HepG2 (cell line): ENCODE data around the gene ZCCHC8. TPM values are rescaled to one million over a fixed set of nuclear protein-coding genes. Genes with fewer than 3 reads are reported as not detected.
A peak's percentile ranks its signal among the peaks of the same experiment; 100 is the strongest.

Experiments used
- AGO1 ChIP-seq: fragments of 200-400 bp; formaldehyde crosslinking; IDR thresholded peaks from 2 replicates; pipeline ENCODE4 v1.6.1; 2017; ENCODE audit warnings: mild to moderate bottlenecking, low read depth, low read length, moderate library complexity; ENCODE audit not compliant: poor library complexity, severe bottlenecking
- DBP ChIP-seq: sonication (generic); formaldehyde crosslinking; IDR thresholded peaks from 2 replicates; pipeline ENCODE4 v1.4.0; 2020; ENCODE audit warnings: missing genetic modification reagents; ENCODE audit errors: not compliant biosample characterization
- ELF1 ChIP-seq: sonication (generic); formaldehyde crosslinking; IDR thresholded peaks from 2 replicates; pipeline ENCODE4 v1.4.0; 2020; ENCODE audit warnings: missing genetic modification reagents
- FOXO1 ChIP-seq: sonication (generic); formaldehyde crosslinking; IDR thresholded peaks from 2 replicates; pipeline ENCODE4 v1.4.0; 2020; ENCODE audit warnings: missing genetic modification reagents
- HDAC6 ChIP-seq: fragments of 200-600 bp; sonication (generic); IDR thresholded peaks from 2 replicates; pipeline ENCODE4 v1.7.0; 2017; ENCODE audit warnings: mild to moderate bottlenecking, antibody characterized with exemption, low read length, low read depth
- IKZF4 ChIP-seq: sonication (generic); formaldehyde crosslinking; IDR thresholded peaks from 2 replicates; pipeline ENCODE4 v1.5.1; 2020; ENCODE audit warnings: borderline replicate concordance, mild to moderate bottlenecking, low read depth, missing genetic modification reagents; ENCODE audit errors: not compliant biosample characterization
- NFYC ChIP-seq: IDR thresholded peaks from 2 replicates; pipeline ENCODE4 v1.6.1; 2016; ENCODE audit warnings: missing genetic modification reagents, missing compliant biosample characterization
- RAD51 ChIP-seq: fragments of 450-650 bp; IDR thresholded peaks from 2 replicates; pipeline ENCODE4 v1.6.1; 2016; ENCODE audit warnings: borderline replicate concordance
- RFX5 ChIP-seq: IDR thresholded peaks from 2 replicates; pipeline ENCODE4 v1.6.1; 2011; ENCODE audit warnings: low read depth, low read length, improper control_type of control experiment
- SIN3B ChIP-seq: fragments of 150-350 bp; IDR thresholded peaks from 2 replicates; pipeline ENCODE4 v1.6.1; 2014; ENCODE audit warnings: low read length
- SMARCE1 ChIP-seq: fragments of 450-650 bp; IDR thresholded peaks from 2 replicates; pipeline ENCODE4 v1.6.1; 2017; ENCODE audit warnings: borderline replicate concordance
- SOX13 ChIP-seq, 3 experiments: fragments of 450-650 bp in 1 of 3; sonication (generic) in 1 of 3; formaldehyde crosslinking in 1 of 3; IDR thresholded peaks in 2 of 3; conservative IDR thresholded peaks in 1 of 3; 2 replicates each; pipeline versions ENCODE4 v1.5.0 to v1.6.1; 2016 to 2020; ENCODE audit warnings: antibody characterized with exemption in 1 of 3, mild to moderate bottlenecking in 1 of 3, missing compliant biosample characterization in 1 of 3, missing genetic modification reagents in 1 of 3, moderate library complexity in 1 of 3
- SRSF1 ChIP-seq: fragments of 200-400 bp; formaldehyde crosslinking; optimal IDR thresholded peaks from 2 replicates; pipeline ENCODE3; 2017; ENCODE audit warnings: mild to moderate bottlenecking, low read depth, low read length, moderate library complexity
- U2AF2 ChIP-seq: fragments of 200-400 bp; formaldehyde crosslinking; IDR thresholded peaks from 2 replicates; pipeline ENCODE4 v1.6.1; 2017; ENCODE audit warnings: low read depth, mild to moderate bottlenecking, low read length
- ZBTB33 ChIP-seq: sonication (generic); formaldehyde crosslinking; IDR thresholded peaks from 2 replicates; pipeline ENCODE4 v1.4.0; 2020; ENCODE audit warnings: missing genetic modification reagents
- ZNF18 ChIP-seq: sonication (generic); formaldehyde crosslinking; IDR thresholded peaks from 2 replicates; pipeline ENCODE4 v1.8.0; 2022; ENCODE audit warnings: mild to moderate bottlenecking, missing genetic modification reagents; ENCODE audit not compliant: insufficient replicate concordance
- ZNF205 ChIP-seq: IDR thresholded peaks from 2 replicates; pipeline ENCODE4 v1.6.1; 2018; ENCODE audit warnings: missing biosample characterization, missing genetic modification reagents
- ZNF260 ChIP-seq: sonication (generic); formaldehyde crosslinking; IDR thresholded peaks from 2 replicates; pipeline ENCODE4 v1.4.0; 2020; ENCODE audit warnings: missing genetic modification reagents, low read depth, mild to moderate bottlenecking, borderline replicate concordance
- ZNF280B ChIP-seq: sonication (generic); formaldehyde crosslinking; IDR thresholded peaks from 2 replicates; pipeline ENCODE4 v1.5.0; 2020; ENCODE audit warnings: missing genetic modification reagents, mild to moderate bottlenecking, borderline replicate concordance
- ZNF326 ChIP-seq: sonication (generic); formaldehyde crosslinking; IDR thresholded peaks from 2 replicates; pipeline ENCODE4 v1.4.0; 2020; ENCODE audit warnings: missing genetic modification reagents, borderline replicate concordance
- ZNF501 ChIP-seq: sonication (generic); formaldehyde crosslinking; IDR thresholded peaks from 2 replicates; pipeline ENCODE4 v1.5.1; 2020; ENCODE audit warnings: mild to moderate bottlenecking, moderate library complexity, missing genetic modification reagents
- ZNF558 ChIP-seq: sonication (generic); formaldehyde crosslinking; IDR thresholded peaks from 2 replicates; pipeline ENCODE4 v1.9.0; 2022; ENCODE audit warnings: mild to moderate bottlenecking, missing genetic modification reagents, borderline replicate concordance
- ZNF674 ChIP-seq: sonication (generic); formaldehyde crosslinking; IDR thresholded peaks from 2 replicates; pipeline ENCODE4 v1.5.0; 2020; ENCODE audit warnings: low read depth, mild to moderate bottlenecking, missing genetic modification reagents
- ZNF775 ChIP-seq: sonication (generic); formaldehyde crosslinking; IDR thresholded peaks from 2 replicates; pipeline ENCODE4 v1.4.0; 2020; ENCODE audit warnings: missing genetic modification reagents, mild to moderate bottlenecking, moderate library complexity, borderline replicate concordance
- ZNF850 ChIP-seq: sonication (generic); formaldehyde crosslinking; conservative IDR thresholded peaks from 2 replicates; pipeline ENCODE4 v1.9.0; 2021; ENCODE audit warnings: mild to moderate bottlenecking, missing genetic modification reagents
- polyA plus RNA-seq, 8 experiments: library from polyadenylated mRNA; depleted of rRNA in 3 of 8; stranded (reverse) in 7 of 8; unstranded in 1 of 8; fragments of >200 nt; fragmentation: Illumina TruSeq in 4 of 8; extraction: Trizol in 4 of 8; gene quantifications; 2 replicates each; pipeline versions ENCODE4 v1.2.1 to v1.2.3, GENCODE V29; 2011 to 2016; ENCODE audit warnings: low read depth in 4 of 8, missing spikeins in 1 of 8, mixed read lengths in 1 of 8; ENCODE audit not compliant: insufficient read depth in 1 of 8
- total RNA-seq, 5 experiments: library from RNA; depleted of rRNA; stranded (reverse); fragments of >200 nt; fragmentation: Illumina TruSeq; extraction: Trizol; gene quantifications; 2 replicates each; pipeline ENCODE4 v1.2.3, GENCODE V29; 2016; ENCODE audit warnings: low read depth in 1 of 5

The ZCCHC8 gene
- total and polyA plus RNA-seq, 2 of the 13 experiments (the other 11 are each of a cell fraction or from before 2014, with no cell fraction given) = 18.6 to 20.9 TPM

GRCh38 chr12:122489038-122489437 lies 11.7 kb downstream of the ZCCHC8 start (continued):
- TF ChIP-seq ZNF280B (CRISPR knock-in tag) (no peak), ZBTB33 (no peak), ZNF775 (CRISPR knock-in tag) (no peak), U2AF2 (no peak), IKZF4 (CRISPR knock-in tag) (no peak), ZNF326 (no peak), ZNF674 (CRISPR knock-in tag) (no peak), SOX13 (IDR thresholded peaks at IDR 0.05) (peak; percentile 54; the same call in 1 of the 2 replicates), SOX13 (CRISPR knock-in tag; conservative IDR thresholded peaks at IDR 0.05 in 1 of 2, IDR thresholded peaks at IDR 0.05 in 1 of 2) (peak in 1 of 2 experiments; percentile 93; a peak in 2 of 4 replicates), NFYC (peak; percentile 43), ZNF850 (no peak), ZNF260 (no peak), ZNF18 (peak; percentile 50), HDAC6 (no peak), SRSF1 (no peak), DBP (CRISPR knock-in tag) (no peak), SMARCE1 (no peak), ZNF558 (CRISPR knock-in tag) (no peak), ELF1 (no peak), RFX5 (no peak), FOXO1 (CRISPR knock-in tag) (peak; percentile 95), SIN3B (no peak), RAD51 (no peak), ZNF205 (peak; percentile 56; the same call in 1 of the 2 replicates), AGO1 (no peak), ZNF501 (CRISPR knock-in tag) (no peak)
